Measurements from ENCODE around the gene P3H2. TPM values are rescaled to one million over a fixed set of nuclear protein-coding genes. Genes with fewer than 3 reads are reported as not detected.

The P3H2 gene
- total and polyA plus RNA-seq, 2 experiments from 2014 or later = 14.5 TPM

DNA sequence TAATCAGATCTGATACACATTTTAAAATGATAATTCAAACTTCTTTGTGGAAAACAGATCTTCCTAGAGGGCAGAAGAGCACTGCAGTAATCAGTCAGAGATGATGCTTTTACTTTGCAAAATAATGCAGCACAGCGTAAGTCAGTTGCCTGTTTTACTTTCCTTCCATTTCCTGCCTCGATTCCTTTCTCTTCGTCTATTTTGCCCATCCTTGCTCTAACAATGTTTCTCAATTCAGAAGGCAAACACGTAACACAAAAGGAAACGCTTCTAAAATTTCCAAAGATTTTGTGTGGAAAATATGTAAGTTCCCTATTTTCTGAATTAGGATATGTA, 119.9 kb downstream of the P3H2 start:
- H3K79me2 ChIP-seq = peaks cover 2% of the 10 kb centered on the region
- H3K9me2 ChIP-seq (replicated peaks; ENCODE audit: insufficient read depth) = no peaks in the 10 kb centered on the region
- H4K20me1 ChIP-seq (ENCODE audit: insufficient read depth, poor library complexity, severe bottlenecking) = no peaks in the 10 kb centered on the region
- no peak overlapping the region for H3K4me3 ChIP-seq
- H3K27me3 ChIP-seq = no peaks in the 10 kb centered on the region
- peak overlapping the region; percentile 38 for H3K4me2 ChIP-seq
- H3K4me1 ChIP-seq (ENCODE audit: insufficient read depth) = peaks cover 4% of the 10 kb centered on the region
- DNase-seq (ENCODE audit: low spot score) = no peak
- no peaks in the 10 kb centered on the region for H3K36me3 ChIP-seq (replicated peaks; ENCODE audit: insufficient read depth, low read depth)
- no peak for TF ChIP-seq EZH2phosphoT487 (IDR thresholded peaks at IDR 0.05; ENCODE audit: low read depth, severe bottlenecking, unreplicated experiment)
- TF ChIP-seq, protein P1, sequence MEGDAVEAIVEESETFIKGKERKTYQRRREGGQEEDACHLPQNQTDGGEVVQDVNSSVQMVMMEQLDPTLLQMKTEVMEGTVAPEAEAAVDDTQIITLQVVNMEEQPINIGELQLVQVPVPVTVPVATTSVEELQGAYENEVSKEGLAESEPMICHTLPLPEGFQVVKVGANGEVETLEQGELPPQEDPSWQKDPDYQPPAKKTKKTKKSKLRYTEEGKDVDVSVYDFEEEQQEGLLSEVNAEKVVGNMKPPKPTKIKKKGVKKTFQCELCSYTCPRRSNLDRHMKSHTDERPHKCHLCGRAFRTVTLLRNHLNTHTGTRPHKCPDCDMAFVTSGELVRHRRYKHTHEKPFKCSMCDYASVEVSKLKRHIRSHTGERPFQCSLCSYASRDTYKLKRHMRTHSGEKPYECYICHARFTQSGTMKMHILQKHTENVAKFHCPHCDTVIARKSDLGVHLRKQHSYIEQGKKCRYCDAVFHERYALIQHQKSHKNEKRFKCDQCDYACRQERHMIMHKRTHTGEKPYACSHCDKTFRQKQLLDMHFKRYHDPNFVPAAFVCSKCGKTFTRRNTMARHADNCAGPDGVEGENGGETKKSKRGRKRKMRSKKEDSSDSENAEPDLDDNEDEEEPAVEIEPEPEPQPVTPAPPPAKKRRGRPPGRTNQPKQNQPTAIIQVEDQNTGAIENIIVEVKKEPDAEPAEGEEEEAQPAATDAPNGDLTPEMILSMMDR (IDR thresholded peaks at IDR 0.05; ENCODE audit: poor library complexity) = no peak
- no peak for TF ChIP-seq EZH2 (IDR thresholded peaks at IDR 0.05; ENCODE audit: borderline replicate concordance)
- no peak overlapping the region for H3K27ac ChIP-seq
- peak overlapping the region; percentile 13 for H2AFZ ChIP-seq
- H3K9me3 ChIP-seq (ENCODE audit: low read depth) = no peaks in the 10 kb centered on the region
- 64% methylated on average over 5 of the region's 5 CpGs for WGBS (ENCODE audit: low lambda C conversion rate, missing lambda C conversion rate)

DNA sequence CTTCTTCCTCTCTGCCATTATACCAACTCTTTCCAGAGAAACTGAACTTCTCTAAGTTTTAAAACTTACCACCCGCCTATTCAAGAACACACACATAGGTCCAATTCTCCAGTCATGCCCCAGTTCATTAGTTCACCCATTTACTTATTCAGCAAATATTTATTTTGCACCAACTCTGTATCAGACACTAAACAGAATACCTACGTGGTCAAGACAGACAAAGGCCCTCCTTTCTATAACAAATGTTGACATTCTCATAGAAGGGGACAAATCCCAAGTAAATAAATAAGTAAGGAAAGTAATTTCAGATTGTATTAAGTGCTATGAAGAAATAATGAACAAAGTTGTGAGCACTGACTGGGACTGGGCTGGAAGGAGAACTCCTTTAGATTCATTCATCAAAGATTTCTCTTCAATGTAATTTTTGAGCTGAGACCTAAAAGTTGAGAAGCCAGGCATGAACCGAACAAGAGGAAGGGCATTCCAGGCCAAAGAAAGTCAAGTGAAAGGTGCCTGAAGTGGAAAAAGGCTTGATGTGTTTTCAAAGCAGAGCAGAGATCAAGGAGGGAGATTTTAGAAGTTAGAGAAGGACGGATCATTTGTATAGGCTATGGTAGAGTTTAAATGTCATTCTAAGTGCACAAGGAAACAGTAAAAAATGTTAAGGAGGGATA, 120.4 kb downstream of the P3H2 start:
- no peaks in the 10 kb centered on the region for H3K36me3 ChIP-seq (replicated peaks; ENCODE audit: insufficient read depth, low read depth)
- H2AFZ ChIP-seq = peak overlapping the region; percentile 13
- H3K27ac ChIP-seq = peak overlapping the region; percentile 47
- no peaks in the 10 kb centered on the region for H4K20me1 ChIP-seq (ENCODE audit: insufficient read depth, poor library complexity, severe bottlenecking)
- H3K9me2 ChIP-seq (replicated peaks; ENCODE audit: insufficient read depth) = no peaks in the 10 kb centered on the region
- peaks cover 2% of the 10 kb centered on the region for H3K79me2 ChIP-seq
- H3K9me3 ChIP-seq (ENCODE audit: low read depth) = no peaks in the 10 kb centered on the region
- peak overlapping the region; percentile 38 for H3K4me2 ChIP-seq
- H3K4me3 ChIP-seq = no peak overlapping the region
- TF ChIP-seq, protein P1 (IDR thresholded peaks at IDR 0.05; ENCODE audit: poor library complexity) = no peak
- TF ChIP-seq EZH2phosphoT487 (IDR thresholded peaks at IDR 0.05; ENCODE audit: low read depth, severe bottlenecking, unreplicated experiment) (no peak), EZH2 (IDR thresholded peaks at IDR 0.05; ENCODE audit: borderline replicate concordance) (no peak)
- H3K4me1 ChIP-seq (ENCODE audit: insufficient read depth) = peaks cover 4% of the 10 kb centered on the region
- DNase-seq (ENCODE audit: low spot score) = no peak
- 63% methylated on average over 4 of the region's 4 CpGs for WGBS (ENCODE audit: low lambda C conversion rate, missing lambda C conversion rate)
- no peaks in the 10 kb centered on the region for H3K27me3 ChIP-seq

DNA sequence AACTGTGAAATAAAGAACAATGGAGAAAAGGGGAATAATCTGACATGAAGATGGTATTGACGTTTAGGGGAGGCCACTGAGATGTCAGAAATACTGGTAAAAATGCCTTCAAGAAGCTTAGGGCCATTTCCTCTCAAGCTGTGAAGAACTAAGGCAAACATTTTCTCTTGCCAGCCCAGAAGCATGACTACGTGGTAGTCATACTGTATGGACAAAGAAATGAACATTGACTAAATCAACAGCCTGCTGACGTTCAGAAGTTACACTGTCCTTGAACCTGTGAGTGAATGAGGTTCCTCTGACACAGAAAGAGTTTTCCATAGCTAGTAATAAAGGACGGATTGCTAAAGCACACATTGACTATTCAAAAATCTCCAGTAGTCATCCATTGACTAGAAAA, 121.0 kb downstream of the P3H2 start:
- peak overlapping the region; percentile 47 for H3K27ac ChIP-seq
- 66% methylated on average over 4 of the region's 4 CpGs for WGBS (ENCODE audit: low lambda C conversion rate, missing lambda C conversion rate)
- H3K4me1 ChIP-seq (ENCODE audit: insufficient read depth) = peaks cover 4% of the 10 kb centered on the region
- no peaks in the 10 kb centered on the region for H3K27me3 ChIP-seq
- no peak overlapping the region for H3K4me3 ChIP-seq
- no peaks in the 10 kb centered on the region for H3K9me2 ChIP-seq (replicated peaks; ENCODE audit: insufficient read depth)
- H3K4me2 ChIP-seq = no peak overlapping the region
- no peaks in the 10 kb centered on the region for H3K36me3 ChIP-seq (replicated peaks; ENCODE audit: insufficient read depth, low read depth)
- no peak for DNase-seq (ENCODE audit: low spot score)
- peaks cover under 1% of the 10 kb centered on the region for H3K79me2 ChIP-seq
- no peaks in the 10 kb centered on the region for H3K9me3 ChIP-seq (ENCODE audit: low read depth)
- H4K20me1 ChIP-seq (ENCODE audit: insufficient read depth, poor library complexity, severe bottlenecking) = no peaks in the 10 kb centered on the region
- no peak overlapping the region for H2AFZ ChIP-seq
- TF ChIP-seq EZH2phosphoT487 (IDR thresholded peaks at IDR 0.05; ENCODE audit: low read depth, severe bottlenecking, unreplicated experiment) (no peak), EZH2 (IDR thresholded peaks at IDR 0.05; ENCODE audit: borderline replicate concordance) (no peak)
- TF ChIP-seq, protein P1 (IDR thresholded peaks at IDR 0.05; ENCODE audit: poor library complexity) = no peak

Data from hepatocyte (in vitro differentiated cells).